GM12878 (cell line): ENCODE measurements around the gene ZNF783. TPM values are rescaled to one million over a fixed set of nuclear protein-coding genes. Genes with fewer than 3 reads are reported as not detected.
"Not testable (repeated sequence)": the region's sequence is repeated elsewhere in the genome, so short reads cannot be mapped to it uniquely, and the experiment has no call there.

Experiments used
- ATAC-seq: fragments of 200-7000 bp; cut with Tn5 transposase; 3 replicates; pipeline ENCODE4 v1.9.1; 2020; ENCODE audit warnings: mild to moderate bottlenecking, moderate library complexity
- BruUV-seq: library from RNA; stranded (reverse); fragments of 400-500 nt; replicated peaks from 2 replicates; lab custom pipeline; 2021; lab: Mats Ljungman, UMichigan
- CTCF ChIA-PET: fragments of 300-600 bp; sonication (Branson Sonifier 250); formaldehyde crosslinking; extraction: SDS; loops from one replicate; lab custom pipeline; 2021; ENCODE audit warnings: inconsistent platforms; lab: Yijun Ruan, JAX
- POLR2A ChIA-PET: fragments of 350-600 bp; formaldehyde crosslinking; extraction: SDS; loops from one replicate; lab custom pipeline; 2021; ENCODE audit warnings: inconsistent platforms; lab: Charles Lee
- RAD21 ChIA-PET: fragments of 300-600 bp; sonication (Branson Sonifier 250); formaldehyde crosslinking; loops from one replicate; lab custom pipeline; 2023; ENCODE audit warnings: antibody characterized with exemption; ENCODE audit not compliant: unreplicated experiment; lab: Charles Lee
- SMC1A ChIA-PET: fragments of 300-600 bp; sonication (Branson Sonifier 250); formaldehyde crosslinking; loops from one replicate; lab custom pipeline; 2023; ENCODE audit not compliant: unreplicated experiment, uncharacterized antibody; lab: Charles Lee
- DNase-seq: peaks from one replicate; pipeline ENCODE4 v3.0.0-alpha.2; 2011; ENCODE audit warnings: low read depth, low spot score
- FAIRE-seq: peaks from 3 replicates; lab custom pipeline; 2011; peaks lifted over from hg19 to GRCh38; lab: Jason Lieb, UNC
- H2AFZ ChIP-seq: 2 replicates; pipeline ENCODE4 v1.6.0; 2011; ENCODE audit warnings: low read depth, low read length, control low read depth; ENCODE audit not compliant: control insufficient read depth
- H3K27ac ChIP-seq: 2 replicates; pipeline ENCODE4 v1.5.1; 2011; ENCODE audit warnings: control low read depth; ENCODE audit not compliant: control insufficient read depth, insufficient read depth
- H3K27me3 ChIP-seq, 2 experiments: replicated peaks in 1 of 2; 2 replicates each; pipeline versions ENCODE4 v1.6.0 to v1.6.1; 2011; ENCODE audit warnings: low read length in 1 of 2; ENCODE audit not compliant: control insufficient read depth in 2 of 2, insufficient read depth in 2 of 2
- H3K36me3 ChIP-seq, 2 experiments: 2 replicates each; pipeline ENCODE4 v1.5.1; 2011; ENCODE audit warnings: low read length in 1 of 2; ENCODE audit not compliant: control insufficient read depth in 2 of 2, insufficient read depth in 2 of 2
- H3K4me1 ChIP-seq: 2 replicates; pipeline ENCODE4 v1.6.1; 2011; ENCODE audit warnings: mild to moderate bottlenecking, low read length, moderate library complexity, mixed read lengths; ENCODE audit not compliant: control insufficient read depth, insufficient read depth
- H3K4me2 ChIP-seq: 2 replicates; pipeline ENCODE4 v1.6.0; 2011; ENCODE audit warnings: control low read depth; ENCODE audit not compliant: control insufficient read depth, insufficient read depth
- H3K4me3 ChIP-seq: fragments of 200-600 bp; sonication (generic); 2 replicates; pipeline ENCODE4 v1.5.1; 2016
- H3K79me2 ChIP-seq: 2 replicates; pipeline ENCODE4 v1.6.0; 2011; ENCODE audit warnings: low read length; ENCODE audit not compliant: control insufficient read depth, insufficient read depth
- H3K9ac ChIP-seq: 2 replicates; pipeline ENCODE4 v1.8.0; 2011; ENCODE audit warnings: low read length, control low read depth, mixed read lengths; ENCODE audit not compliant: control insufficient read depth, insufficient read depth
- H3K9me3 ChIP-seq: replicated peaks from 3 replicates; pipeline ENCODE4 v1.5.1; 2011; ENCODE audit warnings: mild to moderate bottlenecking, low read length; ENCODE audit not compliant: control insufficient read depth, insufficient read depth
- H4K20me1 ChIP-seq: 2 replicates; pipeline ENCODE4 v1.6.0; 2011; ENCODE audit not compliant: control insufficient read depth, insufficient read depth
- PRDM15 ChIP-seq: fragments of 450-650 bp; formaldehyde crosslinking; IDR thresholded peaks from 2 replicates; pipeline ENCODE4 v1.4.0; 2020; ENCODE audit warnings: mild to moderate bottlenecking, moderate library complexity
- STAT1 ChIP-seq: fragments of 450-650 bp; conservative IDR thresholded peaks from 2 replicates; pipeline ENCODE4 v1.6.1; 2014; ENCODE audit warnings: antibody characterized with exemption, mild to moderate bottlenecking
- ZNF24 ChIP-seq: fragments of 450-650 bp; IDR thresholded peaks from 2 replicates; pipeline ENCODE4 v1.6.1; 2017; ENCODE audit warnings: antibody characterized with exemption, mild to moderate bottlenecking
- WGBS: methylation state at CpG from one replicate; pipeline ENCODE4 v1.1.6; 2016; ENCODE audit warnings: low lambda C conversion rate; ENCODE audit not compliant: insufficient replicate concordance, insufficient coverage; ENCODE audit errors: missing lambda C conversion rate; 5-methylcytosine and 5-hydroxymethylcytosine counted together
- in situ Hi-C: fragments of 300-500 bp; cut with MboI; formaldehyde crosslinking; loops from 9 replicates; pipeline ENCODE4 v1.14.3; 2018; ENCODE audit warnings: mixed read lengths
- intact Hi-C: fragments of 100-400 bp; cut with micrococcal nuclease; formaldehyde crosslinking; loops from one replicate; pipeline ENCODE4 v1.14.2; 2022; ENCODE audit not compliant: unreplicated experiment
- polyA plus RNA-seq, 11 experiments: library from polyadenylated mRNA; depleted of rRNA in 4 of 11; unstranded in 6 of 11; stranded (reverse) in 5 of 11; fragments of >200 nt; fragmentation: Nextera tagmentation in 4 of 11; fragmentation: Illumina TruSeq in 1 of 11; extraction: Ambion mirVana in 4 of 11; extraction: Trizol in 1 of 11; gene quantifications; 1 replicate in 1 of 11; 2 replicates in 10 of 11; pipeline versions ENCODE4 v1.2.1 to v1.2.3, GENCODE V29; 2011 to 2016; ENCODE audit warnings: inconsistent platforms in 2 of 11, missing spikeins in 2 of 11, low read depth in 1 of 11
- total RNA-seq, 4 experiments: library from RNA; depleted of rRNA in 3 of 4; stranded (reverse); fragments of >200 nt in 3 of 4; fragmentation: Illumina TruSeq in 1 of 4; extraction: Trizol in 1 of 4; gene quantifications; 2 replicates each; pipeline versions ENCODE4 v1.2.1 to v1.2.3, GENCODE V29; 2013 to 2021

The ZNF783 gene
- total and polyA plus RNA-seq, 10 of the 15 experiments (the other 5 are each of a cell fraction or from before 2014, with no cell fraction given) = 2.0 to 14.4 (median 6.4) TPM

GRCh38 chr7:149330914-149331567, 69.0 kb downstream of the ZNF783 start:
- H3K27me3 ChIP-seq = no peaks in the 10 kb centered on the region
- intact Hi-C loops = no loop called here
- ChIA-PET CTCF (no interaction called here), RAD21 (no interaction called here), POLR2A (no interaction called here), SMC1A (no interaction called here)
- H3K27ac ChIP-seq = no peak overlapping the region
- in situ Hi-C loops = no loop called here
- no peaks in the 10 kb centered on the region for H3K36me3 ChIP-seq
- H3K4me2 ChIP-seq = no peak overlapping the region
- no peak overlapping the region for H2AFZ ChIP-seq
- H3K4me1 ChIP-seq = no peaks in the 10 kb centered on the region
- DNase-seq (no peak), FAIRE-seq (no peak), ATAC-seq (no peak)
- H3K4me3 ChIP-seq = no peak overlapping the region
- 46% methylated on average over 2 of the region's 2 CpGs for WGBS
- no TSS peak for BruUV-seq
- no peak overlapping the region for H3K9ac ChIP-seq
- TF ChIP-seq STAT1 (no peak), ZNF24 (peak; percentile 70), PRDM15 (CRISPR knock-in tag) (no peak)
- H3K9me3 ChIP-seq = no peaks in the 10 kb centered on the region; the same call in 2 of the 3 replicates
- no peaks in the 10 kb centered on the region for H4K20me1 ChIP-seq
- no peaks in the 10 kb centered on the region for H3K79me2 ChIP-seq

DNA sequence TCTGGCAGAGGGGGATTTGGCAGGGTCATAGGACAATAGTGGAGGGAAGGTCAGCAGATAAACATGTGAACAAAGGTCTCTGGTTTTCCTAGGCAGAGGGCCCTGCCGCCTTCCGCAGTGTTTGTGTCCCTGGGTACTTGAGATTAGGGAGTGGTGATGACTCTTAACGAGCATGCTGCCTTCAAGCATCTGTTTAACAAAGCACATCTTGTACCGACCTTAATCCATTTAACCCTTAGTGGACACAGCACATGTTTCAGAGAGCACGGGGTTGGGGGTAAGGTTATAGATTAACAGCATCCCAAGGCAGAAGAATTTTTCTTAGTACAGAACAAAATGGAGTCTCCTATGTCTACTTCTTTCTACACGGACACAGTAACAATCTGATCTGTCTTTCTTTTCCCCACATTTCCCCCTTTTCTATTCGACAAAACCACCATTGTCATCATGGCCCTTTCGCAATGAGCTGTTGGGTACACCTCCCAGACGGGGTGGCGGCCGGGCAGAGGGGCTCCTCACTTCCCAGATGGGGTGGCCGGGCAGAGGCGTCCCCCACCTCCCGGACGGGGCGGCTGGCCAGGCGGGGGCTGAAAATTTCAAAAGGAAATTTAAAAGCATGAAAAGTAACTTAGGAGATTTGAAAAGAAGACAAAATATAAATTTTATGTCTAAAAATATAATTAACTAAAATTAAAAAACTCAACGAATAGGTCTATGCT, 70.8 kb downstream of the ZNF783 start:
- H3K4me3 ChIP-seq, in situ Hi-C loops, H3K4me2 ChIP-seq, H3K79me2 ChIP-seq, SMC1A ChIA-PET, H3K36me3 ChIP-seq, RAD21 ChIA-PET, H3K9me3 ChIP-seq, FAIRE-seq, BruUV-seq, H3K27me3 ChIP-seq, H2AFZ ChIP-seq, H3K27ac ChIP-seq, ATAC-seq, H3K4me1 ChIP-seq, H4K20me1 ChIP-seq, intact Hi-C loops, DNase-seq, CTCF ChIA-PET, POLR2A ChIA-PET, H3K9ac ChIP-seq: not testable (repeated sequence)
- WGBS = 57% methylated on average over 16 of the region's 18 CpGs
